CD4-positive, CD25-positive, alpha-beta regulatory T cell (primary cell): Measurements from ENCODE around the gene PCBP3. TPM values are rescaled to one million over a fixed set of nuclear protein-coding genes. Genes with fewer than 3 reads are reported as not detected.

Experiments used
- ATAC-seq, 2 donors: fragments of 150-1000 bp; cut with Tn5 transposase; one replicate each; pipeline ENCODE4 v1.10.0; 2021; ENCODE audit warnings: low read depth in 2 of 2, moderate number of reproducible peaks in 2 of 2, moderate library complexity in 1 of 2
- DNase-seq, 3 donors: peaks; one replicate each; pipeline versions ENCODE4 v3.0.0 to v3.0.0-alpha.2; 2012 to 2022; ENCODE audit warnings: mixed read lengths in 1 of 3
- H3K27ac ChIP-seq: one replicate; pipeline ENCODE4 v1.7.0; 2013; ENCODE audit warnings: mild to moderate bottlenecking, low read length; ENCODE audit not compliant: insufficient read depth, poor library complexity, severe bottlenecking
- H3K27me3 ChIP-seq: one replicate; pipeline ENCODE4 v1.7.0; 2013; ENCODE audit warnings: low read length; ENCODE audit not compliant: control insufficient read depth, insufficient read depth
- H3K36me3 ChIP-seq: one replicate; pipeline ENCODE4 v1.7.0; 2013; ENCODE audit warnings: mild to moderate bottlenecking, low read length, moderate library complexity; ENCODE audit not compliant: control insufficient read depth, insufficient read depth
- H3K4me1 ChIP-seq: 2 replicates; pipeline ENCODE4 v1.7.0; 2013; ENCODE audit warnings: mild to moderate bottlenecking, low read length; ENCODE audit not compliant: insufficient read depth, control insufficient read depth, poor library complexity, severe bottlenecking
- H3K4me3 ChIP-seq: one replicate; pipeline ENCODE4 v1.7.0; 2013; ENCODE audit warnings: low read depth, mild to moderate bottlenecking, low read length, moderate library complexity
- H3K9me3 ChIP-seq, 2 experiments: 1 replicate in 1 of 2; 2 replicates in 1 of 2; pipeline ENCODE4 v1.7.0; 2013; ENCODE audit warnings: low read length in 2 of 2, mild to moderate bottlenecking in 1 of 2, moderate library complexity in 1 of 2; ENCODE audit not compliant: control insufficient read depth in 2 of 2
- H3K27ac Mint-ChIP-seq, 3 donors: one replicate each; pipeline ENCODE4 v1.8.0; 2020 to 2022; ENCODE audit warnings: mild to moderate bottlenecking in 3 of 3, mixed read lengths in 3 of 3, moderate library complexity in 2 of 3
- H3K27me3 Mint-ChIP-seq: one replicate; pipeline ENCODE4 v1.8.0; 2022; ENCODE audit warnings: mild to moderate bottlenecking, mixed read lengths
- H3K36me3 Mint-ChIP-seq: one replicate; pipeline ENCODE4 v1.8.0; 2020; ENCODE audit warnings: mixed read lengths
- H3K4me1 Mint-ChIP-seq, 4 donors: one replicate each; pipeline ENCODE4 v1.8.0; 2020 to 2022; ENCODE audit warnings: mixed read lengths in 4 of 4, mild to moderate bottlenecking in 1 of 4
- H3K4me3 Mint-ChIP-seq, 4 donors: one replicate each; pipeline ENCODE4 v1.8.0; 2020 to 2022; ENCODE audit warnings: mild to moderate bottlenecking in 4 of 4, mixed read lengths in 4 of 4, moderate library complexity in 3 of 4
- H3K9me3 Mint-ChIP-seq, 7 donors: one replicate each; pipeline ENCODE4 v1.8.0; 2020 to 2022; ENCODE audit warnings: mixed read lengths in 7 of 7, mild to moderate bottlenecking in 3 of 7, moderate library complexity in 2 of 7
- polyA plus RNA-seq, 4 donors: library from polyadenylated mRNA; unstranded; fragments of 300-500 nt; fragmentation: Illumina TruSeq; gene quantifications; one replicate each; pipeline ENCODE4 v1.2.3, GENCODE V29; 2021
- total RNA-seq: library from RNA; stranded (reverse); gene quantifications from one replicate; pipeline ENCODE4 v1.2.3, GENCODE V29; 2022

PCBP3 gene
- total and polyA plus RNA-seq, 5 donors from 2014 or later = 0.72 to 5.3 (median 2.3) TPM

GRCh38 chr21:45862543-45863207 lies 219.2 kb downstream of the PCBP3 start:
- H3K36me3 ChIP-seq = no peaks in the 10 kb centered on the region
- no peak for ATAC-seq
- no peaks in the 10 kb centered on the region for H3K27me3 ChIP-seq
- Mint-ChIP-seq H3K27me3 (no peaks in the 10 kb centered on the region), H3K36me3 (no peaks in the 10 kb centered on the region), H3K9me3 (peaks cover 0 to 1% (median 0%) of the 10 kb centered on the region in 7 donors), H3K27ac (peak overlapping the region in 1 of 3 donors; percentile 61), H3K4me1 (no peaks in the 10 kb centered on the region), H3K4me3 (no peak overlapping the region)
- no peaks in the 10 kb centered on the region for H3K4me1 ChIP-seq
- no peaks in the 10 kb centered on the region for H3K9me3 ChIP-seq
- no peak overlapping the region for H3K4me3 ChIP-seq
- no peak for DNase-seq
- H3K27ac ChIP-seq = no peak overlapping the region

GRCh38 chr21:45863267-45863666 lies 219.7 kb downstream of the PCBP3 start:
- ATAC-seq (no peak), DNase-seq (no peak)
- no peaks in the 10 kb centered on the region for H3K4me1 ChIP-seq
- H3K36me3 Mint-ChIP-seq = no peaks in the 10 kb centered on the region
- no peaks in the 10 kb centered on the region for H3K27me3 Mint-ChIP-seq
- no peak overlapping the region for H3K4me3 ChIP-seq
- peaks cover 0 to 1% (median 0%) of the 10 kb centered on the region in 7 donors for H3K9me3 Mint-ChIP-seq
- no peak overlapping the region for H3K27ac Mint-ChIP-seq
- no peaks in the 10 kb centered on the region for H3K9me3 ChIP-seq
- no peak overlapping the region for H3K27ac ChIP-seq
- no peaks in the 10 kb centered on the region for H3K36me3 ChIP-seq
- H3K4me1 Mint-ChIP-seq = no peaks in the 10 kb centered on the region
- H3K4me3 Mint-ChIP-seq = no peak overlapping the region
- H3K27me3 ChIP-seq = no peaks in the 10 kb centered on the region

- DNase-seq (no peak), ATAC-seq (no peak)
- Histone ChIP-seq H3K27ac (no peak overlapping the region), H3K4me1 (no peaks in the 10 kb centered on the region), H3K36me3 (no peaks in the 10 kb centered on the region), H3K27me3 (no peaks in the 10 kb centered on the region), H3K9me3 (no peaks in the 10 kb centered on the region), H3K4me3 (no peak overlapping the region)
- Mint-ChIP-seq H3K4me3 (no peak overlapping the region), H3K27me3 (no peaks in the 10 kb centered on the region), H3K4me1 (no peaks in the 10 kb centered on the region), H3K27ac (no peak overlapping the region), H3K9me3 (peaks cover 0 to 1% (median 0%) of the 10 kb centered on the region in 7 donors), H3K36me3 (no peaks in the 10 kb centered on the region)
These were observed 220.2 kb downstream of the PCBP3 start for GRCh38 chr21:45863751-45864150.

- Histone ChIP-seq H3K4me1 (no peaks in the 10 kb centered on the region), H3K36me3 (no peaks in the 10 kb centered on the region), H3K27me3 (no peaks in the 10 kb centered on the region), H3K9me3 (no peaks in the 10 kb centered on the region), H3K4me3 (no peak overlapping the region), H3K27ac (no peak overlapping the region)
- peaks cover 0 to 1% (median 0%) of the 10 kb centered on the region in 7 donors for H3K9me3 Mint-ChIP-seq
- no peaks in the 10 kb centered on the region for H3K36me3 Mint-ChIP-seq
- no peak for ATAC-seq
- H3K4me1 Mint-ChIP-seq = no peaks in the 10 kb centered on the region
- H3K27ac Mint-ChIP-seq = no peak overlapping the region
- no peak for DNase-seq
- no peaks in the 10 kb centered on the region for H3K27me3 Mint-ChIP-seq
- H3K4me3 Mint-ChIP-seq = no peak overlapping the region
These were observed 220.9 kb downstream of the PCBP3 start for GRCh38 chr21:45864436-45864835.

GRCh38 chr21:45865106-45865835 lies 221.7 kb downstream of the PCBP3 start:
- no peaks in the 10 kb centered on the region for H3K36me3 Mint-ChIP-seq
- no peak overlapping the region for H3K4me3 Mint-ChIP-seq
- Histone ChIP-seq H3K4me1 (no peaks in the 10 kb centered on the region), H3K9me3 (no peaks in the 10 kb centered on the region), H3K27me3 (no peaks in the 10 kb centered on the region), H3K4me3 (no peak overlapping the region), H3K27ac (no peak overlapping the region), H3K36me3 (no peaks in the 10 kb centered on the region)
- H3K4me1 Mint-ChIP-seq = no peaks in the 10 kb centered on the region
- H3K27me3 Mint-ChIP-seq = no peaks in the 10 kb centered on the region
- no peak for ATAC-seq
- H3K27ac Mint-ChIP-seq = no peak overlapping the region
- no peak for DNase-seq
- H3K9me3 Mint-ChIP-seq = peaks cover 0 to 1% (median 0%) of the 10 kb centered on the region in 7 donors

DNA sequence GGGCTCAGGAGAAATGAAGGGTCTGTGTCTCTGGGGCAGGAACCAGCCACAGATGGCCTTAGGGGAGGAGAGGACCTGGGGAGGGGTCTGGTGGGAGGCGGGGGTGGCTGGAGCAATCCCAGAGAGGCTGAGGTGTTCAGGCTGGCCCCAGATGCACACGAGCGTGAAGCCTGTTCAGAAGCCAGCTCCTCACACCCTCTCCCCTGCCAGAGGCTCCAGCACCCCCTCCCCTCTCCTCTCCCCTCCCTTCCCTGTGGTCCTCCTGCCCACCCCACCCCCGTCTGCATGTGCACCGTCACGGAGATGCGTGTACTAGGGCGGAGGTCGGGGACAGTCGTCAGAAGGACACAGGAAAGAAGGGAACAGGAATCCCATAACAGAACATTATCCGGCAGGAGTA lies 223.0 kb downstream of the PCBP3 start:
- Histone ChIP-seq H3K36me3 (no peaks in the 10 kb centered on the region), H3K4me1 (no peaks in the 10 kb centered on the region), H3K27me3 (no peaks in the 10 kb centered on the region), H3K4me3 (no peak overlapping the region), H3K9me3 (no peaks in the 10 kb centered on the region), H3K27ac (no peak overlapping the region)
- ATAC-seq (no peak), DNase-seq (no peak)
- no peaks in the 10 kb centered on the region for H3K36me3 Mint-ChIP-seq
- no peak overlapping the region for H3K4me3 Mint-ChIP-seq
- H3K4me1 Mint-ChIP-seq = no peaks in the 10 kb centered on the region
- H3K9me3 Mint-ChIP-seq = peaks cover 0 to 1% (median 0%) of the 10 kb centered on the region in 7 donors
- H3K27ac Mint-ChIP-seq = no peak overlapping the region
- H3K27me3 Mint-ChIP-seq = no peaks in the 10 kb centered on the region

DNA sequence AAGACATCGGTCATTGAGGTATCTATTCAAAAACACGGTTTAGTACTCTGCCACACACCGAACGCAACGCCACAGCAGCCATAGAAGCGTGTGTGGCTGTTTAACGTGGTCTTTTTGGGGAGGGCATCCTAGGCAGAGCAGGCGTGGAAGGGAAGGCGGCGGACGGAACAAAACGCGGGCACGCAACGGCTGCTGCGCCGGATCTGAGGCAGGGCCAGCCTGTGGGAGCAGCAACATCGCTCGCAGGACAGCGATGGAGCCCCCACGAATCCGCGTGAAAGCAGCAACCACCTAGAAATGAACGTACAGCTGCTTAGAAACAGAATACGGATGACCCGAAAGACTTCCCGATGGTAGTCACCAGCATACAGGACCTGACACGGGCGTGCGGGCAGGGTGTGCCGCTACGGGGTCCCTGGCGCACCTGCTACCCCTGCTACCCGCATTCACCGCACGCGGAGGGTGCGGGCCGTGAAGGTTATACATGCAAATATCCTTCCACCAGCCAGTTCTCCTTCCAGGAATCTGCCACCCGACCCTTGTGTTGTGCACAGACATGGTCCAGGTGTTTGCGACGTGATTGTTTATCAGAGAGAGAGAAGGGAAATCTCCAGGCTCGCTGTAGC lies 223.6 kb downstream of the PCBP3 start:
- Histone ChIP-seq H3K36me3 (no peaks in the 10 kb centered on the region), H3K4me1 (no peaks in the 10 kb centered on the region), H3K9me3 (no peaks in the 10 kb centered on the region), H3K27ac (no peak overlapping the region), H3K27me3 (no peaks in the 10 kb centered on the region), H3K4me3 (no peak overlapping the region)
- Mint-ChIP-seq H3K27ac (no peak overlapping the region), H3K4me1 (no peaks in the 10 kb centered on the region), H3K36me3 (no peaks in the 10 kb centered on the region), H3K4me3 (no peak overlapping the region), H3K9me3 (peaks cover 0 to 1% (median 0%) of the 10 kb centered on the region in 7 donors), H3K27me3 (no peaks in the 10 kb centered on the region)
- ATAC-seq (no peak), DNase-seq (no peak)
